GM21717 (cell line): ENCODE measurements around the gene ARHGAP4.

Experiments
- ATAC-seq: cut with Tn5 transposase; IDR thresholded peaks from one replicate; pipeline ENCODE4 v1.9.1; 2021; ENCODE audit warnings: mild to moderate bottlenecking, moderate library complexity; ENCODE audit not compliant: unreplicated experiment

The ARHGAP4 gene

DNA sequence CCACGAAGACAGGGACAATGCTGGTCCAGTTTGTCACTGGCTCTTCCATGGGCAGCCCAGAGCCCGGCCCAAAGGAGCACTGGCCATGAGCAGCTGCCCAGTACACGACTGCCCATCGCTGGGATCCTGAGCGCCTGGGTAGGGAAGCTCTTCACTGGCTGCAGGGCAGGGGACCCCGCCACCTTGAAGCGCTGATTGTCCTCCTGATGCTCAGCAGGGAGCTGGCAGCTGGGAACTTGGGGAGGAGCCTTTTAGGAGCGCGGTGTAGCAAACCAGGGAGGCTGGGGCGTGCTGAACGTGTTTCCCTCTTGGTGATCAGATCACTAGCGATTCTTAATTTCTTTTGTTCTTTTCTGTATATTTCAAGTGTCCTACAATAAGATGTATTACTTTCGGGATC lies 41.9 kb downstream of the ARHGAP4 start:
- ATAC-seq: no peak

DNA sequence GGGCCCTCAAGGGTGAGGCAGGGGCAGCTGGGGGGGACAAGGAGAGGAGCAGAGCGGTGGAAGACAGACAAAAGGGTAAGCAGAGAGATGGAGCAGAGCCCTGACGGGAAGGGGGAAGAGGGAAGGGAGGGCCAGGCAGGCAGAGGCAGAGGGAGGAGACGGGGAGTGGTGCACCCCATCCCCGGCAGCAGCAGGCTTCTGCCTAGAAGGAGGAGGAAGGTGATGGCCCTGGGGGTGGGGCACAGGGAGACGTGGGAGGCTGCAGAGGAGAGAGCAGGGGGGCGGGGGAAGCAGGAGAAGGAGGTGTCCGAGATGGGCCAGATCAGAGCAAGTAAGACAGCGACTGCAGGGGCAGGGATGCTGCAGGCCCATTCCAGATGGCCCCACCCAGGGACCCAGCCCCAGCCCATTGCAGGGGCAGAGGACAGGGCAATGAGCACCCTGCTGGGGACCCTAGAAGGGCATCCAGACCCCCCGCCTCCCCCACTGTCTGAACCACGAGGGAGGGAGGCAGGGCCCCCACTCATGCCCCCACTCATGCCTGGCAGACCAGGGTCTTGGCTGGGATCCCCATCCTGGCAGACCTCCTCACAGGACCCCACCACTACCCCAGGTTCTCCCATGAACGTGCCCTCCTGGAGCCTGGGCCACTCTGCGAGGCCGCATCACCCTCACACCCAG lies 42.8 kb downstream of the ARHGAP4 start:
- ATAC-seq: no peak

DNA sequence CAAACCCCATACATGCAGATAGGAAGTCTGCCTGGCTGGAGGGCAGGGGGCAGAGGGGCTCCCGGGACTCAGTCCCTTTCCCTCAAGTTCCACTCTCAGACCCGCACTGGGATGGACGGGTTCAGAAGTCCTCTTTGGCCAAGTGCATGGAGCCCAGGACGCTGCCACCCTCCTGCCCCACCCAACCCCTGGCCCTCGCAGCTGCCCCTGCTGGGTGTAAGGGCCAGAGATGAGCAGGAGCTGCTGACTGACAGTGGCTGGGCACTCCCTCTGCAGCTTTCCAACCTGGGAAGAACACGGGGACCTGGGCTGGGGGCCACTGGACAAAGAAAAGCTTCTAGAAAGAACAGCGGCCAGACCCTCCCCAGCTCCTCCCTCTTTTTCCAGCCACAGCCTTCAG lies 43.5 kb downstream of the ARHGAP4 start:
- ATAC-seq: no peak

DNA sequence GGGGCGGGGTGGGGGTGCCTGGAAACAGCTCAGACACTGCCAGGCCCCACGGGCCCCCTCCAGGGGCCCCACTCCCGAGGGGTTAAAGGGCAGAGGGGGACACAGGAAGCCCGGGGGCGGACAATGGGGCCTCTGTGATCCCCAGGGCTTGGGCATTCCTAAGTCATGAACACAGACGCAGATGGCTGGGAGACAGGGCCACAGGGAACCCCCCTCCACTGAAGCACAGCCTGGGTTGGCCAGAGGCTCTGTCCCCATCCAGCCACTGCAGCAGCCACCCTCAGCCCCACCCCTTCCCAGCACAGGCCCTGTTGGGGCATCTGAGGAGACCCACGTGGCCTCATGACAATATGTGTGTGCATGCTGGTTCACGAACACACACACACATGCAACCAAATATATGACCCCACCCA lies 44.0 kb downstream of the ARHGAP4 start:
- no peak for ATAC-seq

DNA sequence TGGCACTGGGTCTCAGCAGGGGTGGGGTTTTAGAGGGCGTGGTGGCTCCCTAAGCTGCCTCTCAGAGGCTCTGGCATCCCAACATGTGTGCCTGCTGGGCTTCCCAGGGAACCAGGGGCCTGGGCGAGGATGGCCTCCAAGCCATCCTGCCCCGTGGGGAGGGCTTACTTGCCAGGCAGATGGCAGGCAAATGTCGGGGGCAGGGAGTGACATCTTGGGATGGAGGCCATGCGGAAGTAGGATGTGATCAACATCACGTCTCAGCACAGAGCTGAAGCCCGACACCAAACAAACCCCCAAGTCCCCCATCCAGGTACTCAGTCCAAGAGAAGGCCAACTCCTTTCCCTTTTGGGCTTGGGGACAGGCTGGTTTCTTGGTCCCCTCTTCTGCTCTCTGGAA lies 44.8 kb downstream of the ARHGAP4 start:
- no peak for ATAC-seq

DNA sequence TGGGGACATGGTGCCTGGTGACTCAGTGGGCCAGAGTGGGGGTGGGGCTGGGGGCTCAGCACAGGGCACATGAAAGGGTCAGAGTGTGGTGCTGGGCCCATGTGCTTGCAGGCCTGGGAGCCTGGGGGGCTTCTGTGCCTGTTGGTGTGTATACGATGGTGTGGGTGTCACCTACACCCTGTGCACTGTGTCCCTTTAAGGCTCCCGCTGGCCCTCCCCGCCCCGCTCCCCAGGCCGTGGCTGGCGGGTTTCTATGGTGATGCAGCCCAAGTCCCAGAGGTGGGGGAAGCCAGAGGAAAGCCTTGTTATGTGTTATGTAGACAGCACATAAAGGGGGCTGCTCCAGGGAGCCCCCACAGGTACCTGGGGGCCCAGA lies 45.6 kb downstream of the ARHGAP4 start:
- no peak for ATAC-seq

DNA sequence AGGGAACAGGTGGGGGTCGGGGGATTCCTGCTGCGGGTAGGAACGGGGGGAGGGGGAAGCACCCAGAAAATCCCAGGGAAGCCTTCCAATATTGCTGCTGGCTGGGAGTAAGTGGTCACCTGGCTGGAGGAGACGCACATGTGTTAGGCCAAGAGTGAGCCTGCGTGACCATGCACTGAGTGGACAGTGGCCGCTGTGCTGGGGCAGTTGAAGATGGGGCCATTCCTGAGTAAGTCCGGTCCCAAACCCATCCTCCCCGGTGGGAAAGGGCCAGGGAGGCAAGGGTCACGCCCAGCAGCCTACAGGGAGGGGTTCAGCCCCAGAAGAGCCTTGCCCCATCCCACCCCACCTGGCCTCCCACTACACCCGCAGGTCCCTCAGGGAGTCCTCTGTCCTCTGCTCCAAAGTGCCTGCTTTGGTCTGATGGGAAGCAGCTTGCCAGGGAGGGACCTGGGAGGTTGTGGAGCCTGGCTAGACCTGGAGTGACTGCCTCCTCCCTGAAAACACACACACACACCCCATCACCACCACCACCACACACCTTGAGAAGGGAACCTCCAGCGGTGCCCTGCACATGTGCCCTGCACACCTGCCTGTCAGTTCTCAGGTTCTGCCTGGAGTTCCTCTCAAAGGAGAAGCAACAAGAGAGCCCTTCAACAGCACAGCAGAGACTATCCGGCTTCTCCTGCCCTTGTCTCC lies 46.2 kb downstream of the ARHGAP4 start:
- no peak for ATAC-seq

DNA sequence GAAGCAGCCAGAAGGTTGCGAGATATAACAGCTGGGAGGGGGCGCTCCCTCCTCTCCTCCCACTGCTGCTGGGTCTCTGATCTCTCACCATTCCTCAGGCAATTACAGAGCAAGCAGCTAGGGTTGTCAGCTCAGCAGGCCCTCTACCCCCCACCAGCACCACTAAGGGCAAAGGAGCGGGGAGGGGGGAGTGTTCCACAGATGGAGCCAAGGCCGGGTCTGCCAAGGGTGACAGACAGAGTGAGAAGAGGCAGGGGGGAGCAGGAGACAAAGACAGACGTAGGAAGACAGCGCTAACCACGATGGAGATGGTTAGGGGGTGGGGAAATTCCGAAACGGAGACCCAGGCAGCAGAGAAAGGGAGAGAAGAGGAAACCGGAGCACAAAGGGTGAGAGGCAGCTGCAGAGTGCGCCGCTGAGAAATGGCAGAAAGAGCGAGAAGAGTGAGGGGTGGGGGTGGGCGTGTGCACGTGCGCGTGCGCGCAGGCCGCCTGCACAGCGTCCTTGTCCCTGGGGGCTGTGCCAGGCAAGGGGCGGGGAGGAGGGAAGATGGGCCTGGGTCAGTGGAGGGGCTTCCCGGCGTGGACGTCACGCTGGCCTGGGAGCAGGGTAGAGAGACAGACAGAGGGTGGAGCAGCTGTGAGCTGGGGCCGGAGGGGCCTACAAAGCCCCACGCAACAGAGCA lies 47.0 kb downstream of the ARHGAP4 start:
- no peak for ATAC-seq

DNA sequence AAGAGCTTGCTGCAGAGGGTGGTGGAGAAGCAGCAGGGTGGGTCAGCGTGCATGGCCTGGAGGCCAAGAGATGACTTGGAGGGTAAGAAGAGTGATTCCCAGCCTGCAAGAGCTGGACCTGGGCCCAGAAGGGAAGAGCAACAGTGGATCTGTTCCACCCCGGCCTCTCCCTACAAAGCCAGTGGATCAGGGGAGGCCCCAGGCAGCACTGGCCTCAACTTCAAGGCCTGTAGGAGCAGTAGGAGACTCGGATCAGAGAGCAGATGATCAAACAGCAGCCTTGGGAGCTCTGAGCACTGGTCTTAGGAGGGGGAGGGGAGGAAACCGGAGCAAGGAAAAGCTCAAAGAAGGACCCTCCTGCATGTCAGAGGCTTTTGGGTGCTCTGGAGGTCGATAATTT lies 47.7 kb downstream of the ARHGAP4 start:
- ATAC-seq: no peak

DNA sequence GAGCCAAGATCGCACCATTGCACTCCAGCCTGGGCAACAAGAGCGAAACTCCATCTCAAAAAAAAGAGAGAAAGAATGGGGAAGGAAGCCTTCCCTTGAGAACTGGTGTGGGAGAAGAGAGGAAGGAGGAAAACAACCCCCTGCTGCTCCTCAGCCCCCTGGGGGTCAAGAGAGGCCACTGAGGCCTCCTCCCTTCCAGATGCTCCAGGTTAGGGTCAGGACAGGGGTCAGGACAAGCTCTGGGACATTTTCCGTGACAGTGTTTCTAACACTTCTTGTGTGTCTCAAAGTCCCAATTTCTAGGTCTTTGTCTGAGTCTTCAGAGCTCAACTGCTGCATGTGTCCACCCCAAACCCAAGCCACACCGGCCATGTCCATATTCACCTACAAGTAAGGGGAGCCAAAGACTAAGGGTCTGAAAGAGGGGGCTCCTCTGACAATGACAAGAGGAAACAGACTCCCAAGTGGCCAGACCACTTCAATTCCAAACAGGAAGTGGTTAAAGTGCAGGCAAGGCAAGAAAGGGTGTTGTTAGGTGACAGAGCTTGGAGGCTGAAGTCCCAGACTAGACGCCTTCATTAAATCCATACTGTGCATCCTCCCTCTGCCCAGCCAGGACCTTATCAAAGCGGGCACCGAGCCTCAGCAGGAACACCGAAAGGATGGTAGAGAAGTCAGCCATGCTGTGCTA lies 48.3 kb downstream of the ARHGAP4 start:
- no peak for ATAC-seq

DNA sequence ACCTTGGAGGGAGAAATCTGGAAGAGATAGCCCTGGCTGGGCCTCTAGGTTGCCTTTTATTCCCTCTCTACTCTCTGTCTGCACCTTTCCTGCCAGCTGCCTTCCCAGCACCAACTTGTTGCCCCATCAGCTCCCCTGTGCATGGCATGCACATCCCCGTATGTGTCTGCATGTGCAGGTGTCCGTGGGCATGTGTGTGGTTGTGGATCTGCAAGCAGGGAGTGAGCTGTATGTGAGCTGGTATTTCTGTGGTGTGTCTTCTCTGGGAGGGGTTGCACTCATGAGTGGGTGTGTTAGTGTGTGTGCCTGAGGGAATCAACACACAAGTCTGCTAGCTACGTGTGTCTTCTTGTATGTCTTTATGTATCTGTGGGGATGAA lies 50.0 kb downstream of the ARHGAP4 start:
- no peak for ATAC-seq

DNA sequence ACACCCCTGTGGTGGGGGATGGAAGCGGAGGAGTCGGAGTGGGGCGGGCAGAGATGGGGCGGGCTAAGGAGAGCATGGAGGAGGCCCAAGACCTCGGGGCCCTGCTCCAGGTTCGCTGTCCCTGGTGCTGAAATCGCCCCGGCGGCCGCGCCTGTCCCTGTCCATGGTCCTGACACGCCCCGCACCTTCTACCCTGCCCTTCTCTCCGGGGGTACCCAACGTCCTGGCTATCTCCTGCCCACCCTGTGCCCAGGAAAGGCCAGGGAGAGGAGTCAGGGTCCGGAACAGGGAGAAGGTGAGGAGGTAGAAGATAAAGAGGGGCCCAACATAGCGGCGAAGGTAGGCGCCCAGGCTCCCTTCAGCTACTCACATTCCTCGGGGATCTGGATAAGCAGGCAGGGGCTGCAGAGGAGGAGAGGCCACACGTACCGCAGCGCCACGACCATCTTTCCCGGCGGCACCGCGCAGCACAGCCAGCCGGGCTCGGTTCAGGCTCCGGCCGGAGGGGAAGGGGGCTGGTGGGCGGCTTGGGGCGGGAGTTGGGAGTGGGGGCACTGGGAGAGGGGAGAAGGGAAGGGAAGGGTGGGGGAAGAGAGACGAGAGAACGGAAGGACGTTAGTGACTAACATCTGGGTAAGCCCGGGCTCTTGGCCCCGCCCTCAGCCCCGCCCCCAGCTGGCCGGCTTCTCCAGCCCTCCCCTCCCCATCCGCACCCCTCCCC lies 50.5 kb downstream of the ARHGAP4 start:
- ATAC-seq: no peak

DNA sequence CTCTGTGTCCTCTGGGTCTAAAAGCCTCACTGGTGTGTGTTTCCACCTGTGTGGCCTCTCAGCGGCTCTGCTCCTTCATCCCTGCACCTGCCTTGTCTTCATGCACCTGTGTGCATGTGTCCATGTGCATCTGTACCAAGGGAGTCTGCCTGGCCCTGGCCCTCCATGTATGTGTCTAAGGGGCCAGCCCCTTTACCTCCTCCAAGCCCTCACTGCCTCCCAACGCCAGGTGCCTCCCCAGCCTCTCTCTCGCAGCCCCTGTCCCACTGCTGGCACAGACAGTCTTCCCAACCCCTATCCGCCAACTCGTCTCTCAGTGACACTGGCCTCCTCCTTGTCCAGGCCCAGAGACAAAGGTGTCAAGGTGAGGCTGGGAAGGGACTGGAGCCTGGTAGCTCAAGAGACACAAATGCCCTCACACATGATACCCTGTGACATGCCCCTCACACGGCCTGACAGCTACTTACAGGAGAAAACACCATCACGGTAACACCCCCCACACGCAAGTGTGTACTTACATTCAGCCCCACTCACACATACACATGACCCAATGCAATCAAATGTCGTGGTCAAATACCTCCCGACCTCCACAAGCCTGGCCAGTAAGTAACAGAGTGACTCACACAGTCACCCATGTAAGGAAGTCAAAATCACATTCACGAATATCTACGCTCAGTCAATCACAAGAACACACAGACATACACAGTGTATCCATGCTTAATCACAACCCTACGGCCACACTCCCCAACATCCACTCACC lies 51.5 kb downstream of the ARHGAP4 start:
- no peak for ATAC-seq

DNA sequence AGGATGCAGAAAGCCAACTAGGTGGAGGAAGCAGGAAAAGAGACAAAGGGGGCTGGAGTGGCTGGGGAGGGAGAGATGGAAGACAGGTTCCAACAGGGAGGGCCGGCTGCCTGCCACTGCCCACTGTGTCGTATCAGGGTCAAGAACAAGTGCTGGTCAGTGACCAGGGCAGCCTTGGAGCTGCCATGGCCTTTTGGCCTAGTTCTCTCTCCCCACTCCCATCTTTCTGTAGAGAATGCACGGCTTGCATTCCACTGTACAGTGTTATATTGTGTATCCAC lies 52.0 kb downstream of the ARHGAP4 start:
- no peak for ATAC-seq

DNA sequence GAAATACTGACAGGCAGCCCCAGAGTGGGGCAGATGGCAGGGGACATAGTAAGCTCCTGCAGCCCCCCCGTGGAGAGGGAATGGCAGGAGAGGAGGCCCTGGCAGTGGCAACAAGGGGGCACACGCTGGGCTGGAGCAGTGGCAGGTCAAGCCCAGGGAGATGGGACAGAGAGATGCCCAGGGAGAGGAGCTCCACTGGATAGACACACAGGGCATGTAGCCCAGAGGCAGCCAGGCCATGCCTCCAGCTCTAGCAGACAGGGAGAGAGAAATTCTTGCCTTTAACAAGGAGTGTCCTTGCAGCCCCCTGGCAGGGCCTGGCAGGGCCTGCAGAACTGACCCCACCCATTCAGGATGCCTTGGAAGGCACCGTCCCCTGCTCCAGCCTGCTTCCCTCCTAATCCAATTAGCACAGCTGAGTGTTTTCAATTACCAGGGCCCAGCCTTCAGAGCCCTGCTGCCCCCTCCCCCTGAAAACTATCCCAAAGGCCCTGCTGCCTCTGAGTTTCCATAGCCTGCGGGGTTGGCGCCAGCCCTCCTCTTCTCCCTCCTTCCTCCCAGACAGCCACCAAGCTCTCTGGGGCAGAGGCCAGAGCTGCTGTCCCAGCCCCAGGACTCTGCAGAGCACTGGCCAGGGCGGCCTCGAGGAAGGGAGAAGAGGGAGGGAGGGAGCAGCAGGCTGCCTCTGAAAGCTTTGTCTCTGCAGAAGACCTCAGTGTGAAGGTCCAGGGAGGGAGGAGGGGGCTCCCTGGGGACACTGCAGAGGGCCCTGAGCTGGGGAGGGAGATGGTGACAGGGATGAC lies 52.6 kb downstream of the ARHGAP4 start:
- no peak for ATAC-seq

DNA sequence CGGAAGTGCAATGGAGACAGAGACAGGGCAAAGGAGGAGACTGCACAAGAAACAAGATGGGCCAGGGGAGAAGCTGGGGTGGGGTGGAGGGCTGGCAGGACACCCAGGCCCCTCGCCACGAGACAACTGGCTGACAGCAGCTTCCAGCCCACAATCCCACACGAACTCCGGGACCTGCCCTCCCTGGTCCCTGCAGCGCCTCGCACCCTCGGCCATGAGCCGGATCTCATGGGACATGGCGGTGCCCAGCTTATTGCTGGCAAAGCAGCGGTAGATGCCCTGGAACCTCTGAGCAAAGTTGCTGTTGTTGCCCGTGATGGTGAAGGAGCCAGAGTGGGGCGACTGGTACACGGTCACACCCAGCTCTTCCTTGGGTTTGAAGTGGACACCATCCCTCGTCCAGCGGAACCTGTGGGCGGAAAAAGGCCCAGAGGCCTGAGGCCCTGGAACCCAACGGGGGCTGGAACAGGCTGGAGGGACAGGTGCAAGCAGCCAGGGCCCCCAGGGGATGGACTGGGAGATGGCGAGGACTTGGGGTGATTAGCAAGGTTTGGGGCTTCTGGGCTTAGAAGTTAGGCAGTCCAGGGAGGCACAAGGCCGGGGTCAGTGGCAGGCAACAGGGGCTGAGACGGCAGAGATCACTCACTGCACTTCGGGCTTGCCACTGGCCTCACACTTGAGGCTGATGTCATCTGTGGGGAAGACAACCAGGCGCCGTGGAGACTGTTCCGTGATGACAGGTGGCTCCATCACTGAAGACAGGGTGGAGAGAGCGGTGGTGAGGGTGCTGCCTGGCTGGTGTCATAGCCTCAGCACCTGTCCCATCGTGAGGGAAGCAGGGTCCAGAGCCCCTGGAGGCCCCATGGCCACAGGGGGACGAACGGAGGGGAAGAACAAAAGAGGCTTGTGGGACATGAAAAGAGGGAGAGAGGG lies 53.9 kb downstream of the ARHGAP4 start:
- ATAC-seq: no peak

DNA sequence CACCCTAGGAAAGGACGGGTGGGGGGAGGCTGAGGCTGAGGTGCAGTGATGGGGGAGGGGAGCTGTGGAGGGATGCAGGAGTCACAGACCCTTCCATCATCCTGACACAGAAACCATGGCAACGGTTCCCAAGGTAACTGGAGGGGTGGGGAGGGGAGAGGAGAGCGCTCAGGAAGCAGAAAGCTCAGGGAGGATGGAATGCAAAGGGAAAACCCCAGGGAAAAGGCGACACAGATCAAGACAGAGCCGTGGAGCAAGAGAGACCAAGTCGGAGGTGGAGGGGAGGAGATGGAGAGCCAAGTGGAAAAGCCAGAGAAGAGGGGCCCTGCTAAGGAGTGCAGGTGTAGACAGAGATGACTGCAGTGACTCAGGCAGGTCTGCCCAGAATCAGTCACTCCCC lies 54.6 kb downstream of the ARHGAP4 start:
- no peak for ATAC-seq

DNA sequence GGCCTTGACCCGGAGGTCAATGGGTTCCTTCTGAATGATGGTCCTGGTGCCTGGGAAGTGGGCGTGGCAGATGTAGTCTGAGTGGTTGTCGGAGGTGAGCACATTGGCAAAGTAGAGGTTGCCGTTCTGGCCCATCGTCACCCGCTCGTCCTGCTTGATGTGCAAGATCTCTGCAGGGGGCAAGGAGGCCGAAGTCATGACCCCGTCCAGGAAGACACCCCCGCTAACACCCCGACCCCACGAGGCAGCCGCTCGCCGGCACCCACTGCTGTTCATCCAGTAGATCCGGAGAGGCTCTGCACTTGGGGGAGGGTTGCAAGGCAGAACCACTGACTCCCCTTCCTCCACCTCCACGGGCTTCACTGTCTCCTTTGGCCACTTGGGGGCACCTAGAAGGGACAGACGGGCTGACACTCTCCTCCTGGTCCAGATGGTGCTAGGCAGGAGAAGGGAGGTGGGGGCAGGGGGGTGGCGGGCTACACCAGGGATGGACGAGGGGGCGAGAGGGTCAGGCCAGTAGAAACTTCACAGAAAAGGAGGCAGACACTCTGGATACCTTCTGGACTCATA lies 55.2 kb downstream of the ARHGAP4 start:
- no peak for ATAC-seq
